ENCODE results near the gene ERLIN1. TPM values are rescaled to one million over a fixed set of nuclear protein-coding genes. Genes with fewer than 3 reads are reported as not detected.

Gene ERLIN1
- total RNA-seq, 1 experiment from 2014 or later, result 24.9 TPM

GRCh38 chr10:100135486-100135885, 50.3 kb downstream of the ERLIN1 start:
- Histone ChIP-seq H3F3A (ENCODE audit: insufficient read depth, low read depth) (no peaks in the 10 kb centered on the region), H4K20me1 (ENCODE audit: insufficient read depth) (no peaks in the 10 kb centered on the region), H2AFZ (no peak overlapping the region), H3K4me1 (replicated peaks; ENCODE audit: insufficient read depth) (no peaks in the 10 kb centered on the region), H3K36me3 (ENCODE audit: low read depth) (no peaks in the 10 kb centered on the region), H3K27ac (no peak overlapping the region), H3K79me2 (ENCODE audit: low read depth) (no peaks in the 10 kb centered on the region), H3K9me2 (ENCODE audit: insufficient read depth) (no peaks in the 10 kb centered on the region), H3K4me3 (no peak overlapping the region), H3K27me3 (ENCODE audit: insufficient read depth, low read depth) (no peaks in the 10 kb centered on the region), H3K4me2 (no peak overlapping the region), H3K9me3 (ENCODE audit: insufficient read depth, low read depth) (no peaks in the 10 kb centered on the region; the same call in 1 of the 2 replicates)
- no peak for TF ChIP-seq EZH2 (IDR thresholded peaks at IDR 0.05; ENCODE audit: low read depth)
- TF ChIP-seq, protein P1, sequence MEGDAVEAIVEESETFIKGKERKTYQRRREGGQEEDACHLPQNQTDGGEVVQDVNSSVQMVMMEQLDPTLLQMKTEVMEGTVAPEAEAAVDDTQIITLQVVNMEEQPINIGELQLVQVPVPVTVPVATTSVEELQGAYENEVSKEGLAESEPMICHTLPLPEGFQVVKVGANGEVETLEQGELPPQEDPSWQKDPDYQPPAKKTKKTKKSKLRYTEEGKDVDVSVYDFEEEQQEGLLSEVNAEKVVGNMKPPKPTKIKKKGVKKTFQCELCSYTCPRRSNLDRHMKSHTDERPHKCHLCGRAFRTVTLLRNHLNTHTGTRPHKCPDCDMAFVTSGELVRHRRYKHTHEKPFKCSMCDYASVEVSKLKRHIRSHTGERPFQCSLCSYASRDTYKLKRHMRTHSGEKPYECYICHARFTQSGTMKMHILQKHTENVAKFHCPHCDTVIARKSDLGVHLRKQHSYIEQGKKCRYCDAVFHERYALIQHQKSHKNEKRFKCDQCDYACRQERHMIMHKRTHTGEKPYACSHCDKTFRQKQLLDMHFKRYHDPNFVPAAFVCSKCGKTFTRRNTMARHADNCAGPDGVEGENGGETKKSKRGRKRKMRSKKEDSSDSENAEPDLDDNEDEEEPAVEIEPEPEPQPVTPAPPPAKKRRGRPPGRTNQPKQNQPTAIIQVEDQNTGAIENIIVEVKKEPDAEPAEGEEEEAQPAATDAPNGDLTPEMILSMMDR (conservative IDR thresholded peaks at IDR 0.05), result no peak
- intact Hi-C loops (cut with micrococcal nuclease; ENCODE audit: unreplicated experiment), result no loop called here
- POLR2A ChIA-PET (ENCODE audit: unreplicated experiment), result no interaction called here
- BruUV-seq (replicated peaks), result no TSS peak
- CTCF ChIA-PET, result no interaction called here
- no peak for DNase-seq

GRCh38 chr10:100133801-100134200, 52.0 kb downstream of the ERLIN1 start:
- Histone ChIP-seq H4K20me1 (ENCODE audit: insufficient read depth) (no peaks in the 10 kb centered on the region), H3K27ac (no peak overlapping the region), H3K4me3 (no peak overlapping the region), H3K79me2 (ENCODE audit: low read depth) (no peaks in the 10 kb centered on the region), H3K36me3 (ENCODE audit: low read depth) (no peaks in the 10 kb centered on the region), H3K4me1 (replicated peaks; ENCODE audit: insufficient read depth) (no peaks in the 10 kb centered on the region), H3K4me2 (no peak overlapping the region), H3K9me3 (ENCODE audit: insufficient read depth, low read depth) (no peaks in the 10 kb centered on the region; the same call in 1 of the 2 replicates), H3K27me3 (ENCODE audit: insufficient read depth, low read depth) (no peaks in the 10 kb centered on the region), H3K9me2 (ENCODE audit: insufficient read depth) (no peaks in the 10 kb centered on the region), H3F3A (ENCODE audit: insufficient read depth, low read depth) (no peaks in the 10 kb centered on the region), H2AFZ (no peak overlapping the region)
- BruUV-seq (replicated peaks), result no TSS peak
- ChIA-PET CTCF (no interaction called here), POLR2A (ENCODE audit: unreplicated experiment) (no interaction called here)
- intact Hi-C loops (cut with micrococcal nuclease; ENCODE audit: unreplicated experiment), result no loop called here
- TF ChIP-seq EZH2 (IDR thresholded peaks at IDR 0.05; ENCODE audit: low read depth), result no peak
- TF ChIP-seq, protein P1 (conservative IDR thresholded peaks at IDR 0.05), result no peak
- DNase-seq, result no peak

GRCh38 chr10:100132427-100132826, 53.4 kb downstream of the ERLIN1 start:
- TF ChIP-seq, protein P1 (conservative IDR thresholded peaks at IDR 0.05), result no peak
- TF ChIP-seq EZH2 (IDR thresholded peaks at IDR 0.05; ENCODE audit: low read depth), result no peak
- intact Hi-C loops (cut with micrococcal nuclease; ENCODE audit: unreplicated experiment), result no loop called here
- Histone ChIP-seq H3K9me2 (ENCODE audit: insufficient read depth) (no peaks in the 10 kb centered on the region), H3K27me3 (ENCODE audit: insufficient read depth, low read depth) (no peaks in the 10 kb centered on the region), H3K4me3 (no peak overlapping the region), H3K79me2 (ENCODE audit: low read depth) (no peaks in the 10 kb centered on the region), H4K20me1 (ENCODE audit: insufficient read depth) (no peaks in the 10 kb centered on the region), H3K9me3 (ENCODE audit: insufficient read depth, low read depth) (no peaks in the 10 kb centered on the region; the same call in 1 of the 2 replicates), H3K27ac (no peak overlapping the region), H2AFZ (no peak overlapping the region), H3K36me3 (ENCODE audit: low read depth) (no peaks in the 10 kb centered on the region), H3F3A (ENCODE audit: insufficient read depth, low read depth) (no peaks in the 10 kb centered on the region), H3K4me2 (no peak overlapping the region), H3K4me1 (replicated peaks; ENCODE audit: insufficient read depth) (no peaks in the 10 kb centered on the region)
- DNase-seq, result no peak
- CTCF ChIA-PET, result no interaction called here
- no TSS peak for BruUV-seq (replicated peaks)
- POLR2A ChIA-PET (ENCODE audit: unreplicated experiment), result no interaction called here

Data from PC-9 (cell line).